Stimulated activated CD8-positive, alpha-beta memory T cell treated with anti-CD3 and anti-CD28 coated beads, Interleukin-7, amount 100 ng/mL, for 24 hours (primary cell): ENCODE measurements around the gene DNAJC30.

Source experiments
- DNase-seq: peaks from one replicate; pipeline ENCODE4 v3.0.0-alpha.2; 2020; ENCODE audit warnings: low read depth

Gene DNAJC30

GRCh38 chr7:73707045-73707631 is 23.9 kb upstream of the DNAJC30 start:
- no peak for DNase-seq

- DNase-seq: no peak
Observed at GRCh38 chr7:73706126-73707044, 23.1 kb upstream of the DNAJC30 start.

GRCh38 chr7:73705551-73705920 is 22.3 kb upstream of the DNAJC30 start:
- no peak for DNase-seq

GRCh38 chr7:73704640-73705550 is 21.6 kb upstream of the DNAJC30 start:
- no peak for DNase-seq

GRCh38 chr7:73703757-73704639 is 20.7 kb upstream of the DNAJC30 start:
- DNase-seq: no peak

- DNase-seq: no peak
Observed at GRCh38 chr7:73703225-73703624, 20.0 kb upstream of the DNAJC30 start.

- DNase-seq: no peak
Observed at GRCh38 chr7:73702665-73703064, 19.4 kb upstream of the DNAJC30 start.

GRCh38 chr7:73702226-73702625 is 19.0 kb upstream of the DNAJC30 start:
- no peak for DNase-seq

GRCh38 chr7:73701357-73701995 is 18.2 kb upstream of the DNAJC30 start:
- DNase-seq: no peak

GRCh38 chr7:73700581-73701134 is 17.4 kb upstream of the DNAJC30 start:
- DNase-seq: no peak

- DNase-seq: no peak
Observed at GRCh38 chr7:73700069-73700423, 16.8 kb upstream of the DNAJC30 start.

GRCh38 chr7:73699370-73700068 is 16.3 kb upstream of the DNAJC30 start:
- DNase-seq: no peak

- no peak for DNase-seq
Observed at GRCh38 chr7:73698410-73698809, 15.2 kb upstream of the DNAJC30 start.

- no peak for DNase-seq
Observed at GRCh38 chr7:73696372-73696771, 13.1 kb upstream of the DNAJC30 start.

- no peak for DNase-seq
Observed at GRCh38 chr7:73690646-73691045, 7.4 kb upstream of the DNAJC30 start.

- DNase-seq: no peak
Observed at GRCh38 chr7:73688288-73688687, 5.0 kb upstream of the DNAJC30 start.

- no peak for DNase-seq
Observed at GRCh38 chr7:73685311-73685710, 2.1 kb upstream of the DNAJC30 start.

GRCh38 chr7:73683788-73684693 is 788 bp upstream of the DNAJC30 start:
- no peak for DNase-seq

- no peak for DNase-seq
Observed at GRCh38 chr7:73682745-73683055, 553 bp downstream of the DNAJC30 start.
